HCT116 (cell line): ENCODE measurements around the gene ELN.

Source experiments
- CBX3 ChIP-seq: IDR thresholded peaks from 2 replicates; pipeline ENCODE4 v1.6.1; 2012; ENCODE audit warnings: low read depth
- CTCF ChIP-seq, 3 experiments: fragments of 200-600 bp in 1 of 3; sonication (generic) in 1 of 3; IDR thresholded peaks in 2 of 3; conservative IDR thresholded peaks in 1 of 3; 2 replicates each; pipeline ENCODE4 v1.5.1; 2012 to 2017; ENCODE audit warnings: low read depth in 2 of 3, low read length in 2 of 3, antibody characterized with exemption in 1 of 3, borderline replicate concordance in 1 of 3, control low read depth in 1 of 3, mild to moderate bottlenecking in 1 of 3, mixed read lengths in 1 of 3, mixed run types in 1 of 3, moderate library complexity in 1 of 3; ENCODE audit not compliant: insufficient read depth in 1 of 3
- JUND ChIP-seq: IDR thresholded peaks from 2 replicates; pipeline ENCODE4 v1.6.1; 2012
- POLR2A ChIP-seq: IDR thresholded peaks from 2 replicates; pipeline ENCODE4 v1.7.0; 2011; ENCODE audit warnings: borderline replicate concordance; ENCODE audit not compliant: insufficient read depth, insufficient read length; ENCODE audit errors: extremely low read depth
- RAD21 ChIP-seq: IDR thresholded peaks from 2 replicates; pipeline ENCODE4 v1.6.1; 2012; ENCODE audit warnings: low read depth, mild to moderate bottlenecking
- REST ChIP-seq: IDR thresholded peaks from 2 replicates; pipeline ENCODE4 v1.6.1; 2012; ENCODE audit warnings: low read depth
- YY1 ChIP-seq: IDR thresholded peaks from 2 replicates; pipeline ENCODE4 v1.6.1; 2011; ENCODE audit warnings: low read length, low read depth, moderate library complexity, mild to moderate bottlenecking; ENCODE audit not compliant: insufficient replicate concordance; ENCODE audit errors: extremely low read depth
- TF ChIP-seq, protein P1 (sequence below): IDR thresholded peaks from 2 replicates; pipeline ENCODE4 v1.6.1; 2012

DNA sequence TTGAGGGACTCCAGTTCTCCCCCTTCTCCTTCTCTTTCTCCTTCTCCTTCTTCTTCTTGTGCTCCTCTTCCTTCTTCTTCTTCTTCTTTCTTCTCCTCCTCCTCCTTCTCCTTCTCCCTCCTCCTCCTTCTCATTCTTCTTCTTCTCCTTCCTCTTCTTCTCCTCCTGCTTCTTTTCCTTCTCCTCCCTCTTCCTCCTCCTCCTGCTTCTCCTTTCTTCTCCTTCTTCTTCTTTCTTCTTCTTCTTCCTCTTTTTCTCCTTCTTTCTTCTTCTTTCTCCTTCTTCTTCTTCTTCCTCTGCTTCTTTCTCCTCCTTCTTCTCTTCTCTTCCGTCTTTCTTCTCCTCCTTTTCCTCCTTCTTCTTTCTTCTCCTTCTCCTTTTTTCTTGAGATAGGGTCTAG, 30.0 kb downstream of the ELN start:
- TF ChIP-seq CBX3 (no peak), CTCF (IDR thresholded peaks at IDR 0.05 in 2 of 3, conservative IDR thresholded peaks at IDR 0.05 in 1 of 3; ENCODE audit: borderline replicate concordance in 1 of 3, insufficient read depth in 1 of 3, low read depth in 2 of 3, low read length in 2 of 3) (no peak), JUND (no peak), POLR2A (no peak), REST (no peak), YY1 (no peak), RAD21 (no peak)
- TF ChIP-seq, protein P1, sequence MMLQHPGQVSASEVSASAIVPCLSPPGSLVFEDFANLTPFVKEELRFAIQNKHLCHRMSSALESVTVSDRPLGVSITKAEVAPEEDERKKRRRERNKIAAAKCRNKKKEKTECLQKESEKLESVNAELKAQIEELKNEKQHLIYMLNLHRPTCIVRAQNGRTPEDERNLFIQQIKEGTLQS, result no peak
